Vagina (tissue), 2 donors: Measurements from ENCODE around the gene TBC1D22A. TPM values are rescaled to one million over a fixed set of nuclear protein-coding genes. Genes with fewer than 3 reads are reported as not detected.

ENCODE experiments used
- DNase-seq, 2 donors: peaks; one replicate each; pipeline ENCODE4 v3.0.0-alpha.2; 2017; ENCODE audit errors: extremely low spot score in 2 of 2
- H3K27ac ChIP-seq: fragments of 200-600 bp; sonication (generic); one replicate; pipeline ENCODE4 v1.5.1; 2019
- H3K27me3 ChIP-seq: fragments of 200-600 bp; sonication (generic); one replicate; pipeline ENCODE4 v1.5.1; 2019
- H3K36me3 ChIP-seq, 2 donors: fragments of 200-600 bp; sonication (generic); one replicate each; pipeline ENCODE4 v1.5.1; 2017 to 2019
- H3K4me1 ChIP-seq: fragments of 200-600 bp; sonication (generic); one replicate; pipeline ENCODE4 v1.5.1; 2019
- H3K4me3 ChIP-seq, 2 donors: fragments of 200-600 bp; sonication (generic); 1 replicate in 1 of 2; 2 replicates in 1 of 2; pipeline ENCODE4 v1.5.1; 2016 to 2019
- H3K9me3 ChIP-seq: fragments of 200-600 bp; sonication (generic); one replicate; pipeline ENCODE4 v1.5.1; 2019
- POLR2A ChIP-seq, 2 donors: fragments of 450-650 bp; IDR thresholded peaks; one replicate each; pipeline ENCODE4 v1.6.1; 2017; ENCODE audit warnings: antibody characterized with exemption in 2 of 2, mild to moderate bottlenecking in 2 of 2, moderate library complexity in 2 of 2
- POLR2AphosphoS5 ChIP-seq, 2 donors: sonication (generic); formaldehyde crosslinking; IDR thresholded peaks; one replicate each; pipeline ENCODE4 v1.9.0; 2017; ENCODE audit warnings: antibody characterized with exemption in 2 of 2, mild to moderate bottlenecking in 2 of 2, low read depth in 1 of 2; ENCODE audit not compliant: insufficient read depth in 1 of 2
- intact Hi-C: fragments of 100-400 bp; cut with DNase I; formaldehyde crosslinking; loops from one replicate; pipeline ENCODE4 v1.15.1; 2023
- total RNA-seq: library from RNA; depleted of rRNA; stranded (reverse); fragments of >200 nt; gene quantifications from one replicate; pipeline ENCODE4 v1.2.3, GENCODE V29; 2016
- TF ChIP-seq, protein P1 (sequence below), 3 experiments: fragments of 450-650 bp in 2 of 3; fragments of 200-600 bp in 1 of 3; sonication (generic) in 1 of 3; IDR thresholded peaks; one replicate each; pipeline ENCODE4 v1.5.1; 2017 to 2019; ENCODE audit warnings: antibody characterized with exemption in 3 of 3, mild to moderate bottlenecking in 2 of 3, moderate library complexity in 2 of 3

Gene TBC1D22A
- 38.3 TPM for total RNA-seq

DNA sequence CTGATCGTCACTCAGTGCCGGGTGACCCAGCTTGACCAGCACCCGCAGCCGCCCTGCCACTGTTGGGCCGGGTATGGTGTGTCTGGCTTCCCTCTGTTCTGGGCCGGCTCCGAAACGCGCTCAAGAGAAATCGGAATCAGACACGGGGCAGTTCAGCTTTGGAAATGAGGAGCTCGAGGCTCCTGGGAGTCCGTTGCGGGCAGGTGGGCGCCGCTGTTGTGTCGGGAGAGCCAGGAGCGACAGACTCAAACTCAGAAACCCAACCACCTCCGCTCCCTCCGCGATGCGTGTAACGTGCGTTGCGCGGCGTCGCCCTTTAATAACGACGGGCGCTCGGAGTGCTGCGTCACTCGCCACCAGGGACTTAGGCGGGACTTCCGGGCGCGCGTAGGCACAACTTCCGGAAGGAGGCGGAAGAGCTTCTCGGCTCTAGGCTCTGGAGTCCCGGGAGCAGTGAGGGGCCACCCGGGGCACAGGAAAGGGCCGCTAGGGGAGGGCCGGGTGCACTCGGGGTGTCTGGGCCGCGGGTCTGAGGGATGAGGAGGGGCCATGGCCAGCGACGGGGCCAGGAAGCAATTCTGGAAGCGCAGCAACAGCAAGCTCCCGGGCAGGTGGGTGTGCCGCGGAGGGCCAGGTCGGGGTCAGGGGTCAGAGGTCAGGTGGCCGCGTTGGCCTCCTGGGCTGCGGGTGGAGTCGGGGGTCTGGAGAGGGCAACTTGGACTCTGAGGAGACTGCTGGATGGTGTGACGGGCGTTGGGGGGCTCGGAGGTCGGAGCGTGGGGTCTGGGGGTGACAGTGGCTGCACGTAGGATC lies at the start of gene TBC1D22A:
Gene TBC1D22A (plus strand): TSS at position 413 of the 813 bp plus-strand sequence. CDS start 137 bp downstream, at position 550.
- Histone ChIP-seq H3K4me1 (peaks cover 36% of the 10 kb centered on the region), H3K9me3 (no peaks in the 10 kb centered on the region), H3K36me3 (no peaks in the 10 kb centered on the region), H3K27ac (peak within 1 kb of the TSS; percentile 92), H3K4me3 (peak within 1 kb of the TSS; percentile 95), H3K27me3 (no peaks in the 10 kb centered on the region)
- DNase-seq = no peak
- TF ChIP-seq POLR2A (IDR thresholded peaks at IDR 0.05) (peak; percentile 46 to 95), POLR2AphosphoS5 (IDR thresholded peaks at IDR 0.05; ENCODE audit: insufficient read depth in 1 of 2, low read depth in 1 of 2) (peak; percentile 97 to 100)
- TF ChIP-seq, protein P1, sequence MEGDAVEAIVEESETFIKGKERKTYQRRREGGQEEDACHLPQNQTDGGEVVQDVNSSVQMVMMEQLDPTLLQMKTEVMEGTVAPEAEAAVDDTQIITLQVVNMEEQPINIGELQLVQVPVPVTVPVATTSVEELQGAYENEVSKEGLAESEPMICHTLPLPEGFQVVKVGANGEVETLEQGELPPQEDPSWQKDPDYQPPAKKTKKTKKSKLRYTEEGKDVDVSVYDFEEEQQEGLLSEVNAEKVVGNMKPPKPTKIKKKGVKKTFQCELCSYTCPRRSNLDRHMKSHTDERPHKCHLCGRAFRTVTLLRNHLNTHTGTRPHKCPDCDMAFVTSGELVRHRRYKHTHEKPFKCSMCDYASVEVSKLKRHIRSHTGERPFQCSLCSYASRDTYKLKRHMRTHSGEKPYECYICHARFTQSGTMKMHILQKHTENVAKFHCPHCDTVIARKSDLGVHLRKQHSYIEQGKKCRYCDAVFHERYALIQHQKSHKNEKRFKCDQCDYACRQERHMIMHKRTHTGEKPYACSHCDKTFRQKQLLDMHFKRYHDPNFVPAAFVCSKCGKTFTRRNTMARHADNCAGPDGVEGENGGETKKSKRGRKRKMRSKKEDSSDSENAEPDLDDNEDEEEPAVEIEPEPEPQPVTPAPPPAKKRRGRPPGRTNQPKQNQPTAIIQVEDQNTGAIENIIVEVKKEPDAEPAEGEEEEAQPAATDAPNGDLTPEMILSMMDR (IDR thresholded peaks at IDR 0.05) = peak in 1 of 3 experiments; percentile 33
- intact Hi-C loops = no loop called here

- Histone ChIP-seq H3K4me3 (no peak overlapping the region), H3K4me1 (peaks cover 15% of the 10 kb centered on the region), H3K9me3 (no peaks in the 10 kb centered on the region), H3K36me3 (peaks cover 0 to 45% of the 10 kb centered on the region in 2 donors), H3K27ac (peak overlapping the region; percentile 15), H3K27me3 (no peaks in the 10 kb centered on the region)
- intact Hi-C loops = no loop called here
- no peak for TF ChIP-seq POLR2A (IDR thresholded peaks at IDR 0.05)
- TF ChIP-seq POLR2AphosphoS5 (IDR thresholded peaks at IDR 0.05; ENCODE audit: insufficient read depth in 1 of 2, low read depth in 1 of 2) = no peak
- TF ChIP-seq, protein P1 (IDR thresholded peaks at IDR 0.05) = no peak
- no peak for DNase-seq
Observed at GRCh38 chr22:46714550-46714949, 47.9 kb upstream of the TBC1D22A start.

GRCh38 chr22:46719921-46720320 lies 42.5 kb upstream of the TBC1D22A start:
- no peak overlapping the region for H3K4me3 ChIP-seq
- DNase-seq = no peak
- H3K9me3 ChIP-seq = no peaks in the 10 kb centered on the region
- H3K27ac ChIP-seq = no peak overlapping the region
- TF ChIP-seq, protein P1 (IDR thresholded peaks at IDR 0.05) = no peak
- TF ChIP-seq POLR2AphosphoS5 (IDR thresholded peaks at IDR 0.05; ENCODE audit: insufficient read depth in 1 of 2, low read depth in 1 of 2) = no peak
- intact Hi-C loops = no loop called here
- H3K4me1 ChIP-seq = peaks cover 20% of the 10 kb centered on the region
- peaks cover 0 to 42% of the 10 kb centered on the region in 2 donors for H3K36me3 ChIP-seq
- no peaks in the 10 kb centered on the region for H3K27me3 ChIP-seq

- intact Hi-C loops = no loop called here
- no peaks in the 10 kb centered on the region for H3K27me3 ChIP-seq
- H3K4me1 ChIP-seq = peaks cover 34% of the 10 kb centered on the region
- TF ChIP-seq POLR2A (IDR thresholded peaks at IDR 0.05) (no peak), POLR2AphosphoS5 (IDR thresholded peaks at IDR 0.05; ENCODE audit: insufficient read depth in 1 of 2, low read depth in 1 of 2) (peak in 1 of 2 donors; percentile 20)
- TF ChIP-seq, protein P1 (IDR thresholded peaks at IDR 0.05) = no peak
- no peaks in the 10 kb centered on the region for H3K9me3 ChIP-seq
- H3K27ac ChIP-seq = no peak overlapping the region
- no peak for DNase-seq
- no peak overlapping the region for H3K4me3 ChIP-seq
- peaks cover 0 to 41% of the 10 kb centered on the region in 2 donors for H3K36me3 ChIP-seq
Observed at GRCh38 chr22:46721501-46722085, 40.9 kb upstream of the TBC1D22A start.

GRCh38 chr22:46723882-46724281 lies 38.6 kb upstream of the TBC1D22A start:
- Histone ChIP-seq H3K4me3 (no peak overlapping the region), H3K9me3 (no peaks in the 10 kb centered on the region), H3K36me3 (peaks cover 0 to 20% of the 10 kb centered on the region in 2 donors), H3K27ac (no peak overlapping the region), H3K4me1 (peaks cover 50% of the 10 kb centered on the region), H3K27me3 (no peaks in the 10 kb centered on the region)
- DNase-seq = no peak
- intact Hi-C loops = no loop called here
- TF ChIP-seq, protein P1 (IDR thresholded peaks at IDR 0.05) = no peak
- TF ChIP-seq POLR2AphosphoS5 (IDR thresholded peaks at IDR 0.05; ENCODE audit: insufficient read depth in 1 of 2, low read depth in 1 of 2) (no peak), POLR2A (IDR thresholded peaks at IDR 0.05) (no peak)
